ENCODE results near the gene TSPAN8.

- TF ChIP-seq CTCF (IDR thresholded peaks at IDR 0.05), result no peak
- no peak for TF ChIP-seq POLR2A (IDR thresholded peaks at IDR 0.05)
Measured at GRCh38 chr12:71142016-71142415, 15.8 kb downstream of the TSPAN8 start.

Measured in heart left ventricle (tissue), 13 donors.